Fibroblast of pulmonary artery (primary cell): ENCODE data around the gene HCN2.

ENCODE experiments used
- DNase-seq: peaks from one replicate; pipeline ENCODE4 v3.0.0-alpha.2; 2010; ENCODE audit warnings: low read depth
- H3K4me3 ChIP-seq: replicated peaks from 2 replicates; pipeline ENCODE4 v1.5.1; 2011; ENCODE audit warnings: low read depth, mild to moderate bottlenecking, control low read depth, low read length, moderate library complexity
- TF ChIP-seq, protein P1 (sequence below): IDR thresholded peaks from 2 replicates; pipeline ENCODE4 v1.5.1; 2011; ENCODE audit warnings: mild to moderate bottlenecking, control low read depth, low read length, inconsistent platforms; ENCODE audit errors: missing control alignments

The HCN2 gene

DNA sequence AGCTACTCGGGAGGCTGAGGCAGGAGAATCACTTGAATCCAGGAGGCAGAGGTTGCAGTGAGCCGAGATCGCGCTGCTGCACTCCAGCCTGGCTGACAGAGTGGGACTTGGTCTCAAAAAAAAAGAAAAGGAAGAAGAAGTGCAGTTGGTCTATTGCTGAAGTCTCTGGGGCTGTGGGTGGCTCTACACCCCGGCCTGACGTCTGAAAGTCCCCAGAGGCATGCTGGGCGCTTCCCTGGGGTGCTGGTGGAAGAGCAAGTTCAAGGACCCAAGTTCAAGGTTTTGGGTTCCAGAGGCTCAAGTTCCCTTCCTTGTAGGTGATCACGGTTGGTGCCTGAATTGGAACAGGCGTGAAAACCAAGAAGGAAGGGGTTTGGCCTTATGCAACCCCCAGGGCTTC, 3.8 kb downstream of the HCN2 start:
- no peak for DNase-seq
- TF ChIP-seq, protein P1, sequence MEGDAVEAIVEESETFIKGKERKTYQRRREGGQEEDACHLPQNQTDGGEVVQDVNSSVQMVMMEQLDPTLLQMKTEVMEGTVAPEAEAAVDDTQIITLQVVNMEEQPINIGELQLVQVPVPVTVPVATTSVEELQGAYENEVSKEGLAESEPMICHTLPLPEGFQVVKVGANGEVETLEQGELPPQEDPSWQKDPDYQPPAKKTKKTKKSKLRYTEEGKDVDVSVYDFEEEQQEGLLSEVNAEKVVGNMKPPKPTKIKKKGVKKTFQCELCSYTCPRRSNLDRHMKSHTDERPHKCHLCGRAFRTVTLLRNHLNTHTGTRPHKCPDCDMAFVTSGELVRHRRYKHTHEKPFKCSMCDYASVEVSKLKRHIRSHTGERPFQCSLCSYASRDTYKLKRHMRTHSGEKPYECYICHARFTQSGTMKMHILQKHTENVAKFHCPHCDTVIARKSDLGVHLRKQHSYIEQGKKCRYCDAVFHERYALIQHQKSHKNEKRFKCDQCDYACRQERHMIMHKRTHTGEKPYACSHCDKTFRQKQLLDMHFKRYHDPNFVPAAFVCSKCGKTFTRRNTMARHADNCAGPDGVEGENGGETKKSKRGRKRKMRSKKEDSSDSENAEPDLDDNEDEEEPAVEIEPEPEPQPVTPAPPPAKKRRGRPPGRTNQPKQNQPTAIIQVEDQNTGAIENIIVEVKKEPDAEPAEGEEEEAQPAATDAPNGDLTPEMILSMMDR: no peak
- H3K4me3 ChIP-seq: no peak overlapping the region

DNA sequence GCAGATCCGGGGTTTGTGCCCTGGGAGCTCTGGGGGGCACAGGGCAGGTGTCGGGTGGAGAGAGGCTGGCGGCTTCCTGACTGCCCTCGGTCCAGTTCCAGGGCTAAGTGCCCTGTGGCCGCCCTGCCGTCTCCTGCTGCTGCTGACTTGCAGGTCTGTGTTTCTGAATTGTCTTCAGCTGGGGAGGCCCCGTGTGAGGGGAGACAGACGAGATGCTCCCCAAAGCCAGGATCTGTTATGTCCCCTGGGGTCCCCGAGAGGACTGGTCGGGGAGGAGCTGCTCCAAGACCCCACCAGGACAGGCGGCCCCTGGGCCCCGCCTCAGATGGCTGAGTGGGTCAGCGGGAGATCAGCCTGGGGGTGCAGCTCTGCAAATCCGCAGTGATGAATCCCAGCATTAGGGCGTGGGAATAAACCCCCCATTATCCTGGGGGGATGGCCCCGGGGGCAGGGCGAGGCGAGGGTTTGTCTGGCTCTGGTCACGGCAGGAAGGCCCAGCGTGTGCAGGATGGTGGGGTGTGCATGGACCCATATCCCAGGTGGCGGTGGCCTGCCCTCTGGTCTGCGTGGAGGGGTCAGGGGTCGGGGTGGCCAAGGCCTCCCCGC, 4.7 kb downstream of the HCN2 start:
- no peak overlapping the region for H3K4me3 ChIP-seq
- DNase-seq: no peak
- TF ChIP-seq, protein P1: no peak

DNA sequence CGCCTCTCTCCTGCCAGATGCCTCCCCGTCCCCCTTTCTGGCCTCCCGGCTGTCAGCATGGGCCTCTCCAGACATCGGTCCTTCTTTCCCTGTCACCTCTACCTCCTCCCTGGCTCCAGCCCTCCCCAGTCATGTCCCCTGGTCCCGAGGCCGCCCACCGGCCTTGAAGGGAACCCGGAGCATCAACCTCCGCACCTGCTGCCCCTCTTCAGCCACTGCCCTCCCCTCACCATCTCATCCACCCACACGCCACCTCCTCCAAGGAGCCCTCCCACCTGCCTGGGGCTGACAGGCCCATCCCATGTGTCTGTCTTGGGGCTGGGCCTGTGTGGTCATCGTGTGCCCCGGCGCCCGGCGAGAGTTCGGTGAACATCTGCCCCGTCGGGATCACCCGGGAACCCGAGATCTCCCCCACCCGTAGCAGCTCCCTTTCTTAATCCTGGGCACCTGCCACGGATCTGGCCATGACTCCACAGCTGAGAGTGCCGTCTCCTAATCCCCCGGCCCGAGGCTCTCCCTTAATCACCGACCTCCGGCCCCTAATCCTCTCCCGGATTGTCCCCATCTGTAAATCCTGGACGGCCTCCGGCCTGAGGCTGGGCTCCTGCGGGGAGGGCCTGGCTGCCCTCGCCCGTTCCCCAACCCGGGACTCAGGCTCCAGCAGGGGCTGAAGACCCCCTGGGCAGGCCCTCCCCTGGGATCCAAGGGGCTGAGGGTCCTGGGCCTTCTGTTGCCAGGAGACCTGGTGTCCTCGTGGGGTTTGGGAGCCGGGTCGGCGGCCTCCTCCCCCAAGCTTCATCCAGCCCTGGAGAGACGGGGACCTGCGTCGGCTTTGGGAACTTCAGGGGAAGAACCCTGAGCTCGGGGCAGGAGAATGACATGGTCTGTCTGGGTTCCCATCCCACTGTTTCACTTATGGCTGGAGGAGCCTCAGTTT, 5.9 kb downstream of the HCN2 start:
- H3K4me3 ChIP-seq: no peak overlapping the region
- TF ChIP-seq, protein P1: no peak
- no peak for DNase-seq

- TF ChIP-seq, protein P1: no peak
- H3K4me3 ChIP-seq: no peak overlapping the region
- no peak for DNase-seq
Observed at GRCh38 chr19:596263-596655, 6.6 kb downstream of the HCN2 start.

- no peak for DNase-seq
- TF ChIP-seq, protein P1: no peak
- H3K4me3 ChIP-seq: no peak overlapping the region
Observed at GRCh38 chr19:597406-598315, 8.0 kb downstream of the HCN2 start.

DNA sequence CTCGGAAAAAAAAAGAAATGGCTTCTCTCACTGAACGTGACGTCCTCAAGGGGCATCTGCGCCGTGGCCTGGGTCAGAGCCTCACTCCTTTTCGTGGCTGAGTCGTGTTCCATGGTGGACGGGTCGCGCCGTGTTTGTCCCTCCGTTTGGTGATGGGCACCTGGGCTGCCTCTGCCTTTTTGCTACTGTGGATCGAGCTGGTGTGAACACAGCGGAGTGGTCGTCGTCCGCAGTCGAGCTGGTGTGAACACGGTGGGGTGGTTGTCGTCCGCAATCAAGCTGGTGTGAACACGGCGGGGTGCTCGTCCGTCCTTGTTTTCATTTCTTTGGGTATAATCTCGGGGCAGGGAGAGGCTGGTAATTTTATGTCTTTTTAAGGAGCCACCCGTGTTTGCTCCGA, 11.6 kb downstream of the HCN2 start:
- TF ChIP-seq, protein P1: no peak
- DNase-seq: no peak
- no peak overlapping the region for H3K4me3 ChIP-seq
